HCT116 (cell line): ENCODE data around the gene DARS1. TPM values are rescaled to one million over a fixed set of nuclear protein-coding genes. Genes with fewer than 3 reads are reported as not detected.

Source experiments
- ATAC-seq: fragments of 200-7000 bp; cut with Tn5 transposase; 2 replicates; pipeline ENCODE4 v1.9.1; 2020; ENCODE audit warnings: mild to moderate bottlenecking, moderate library complexity
- BruUV-seq: library from RNA; stranded (reverse); fragments of 400-500 nt; replicated peaks from 2 replicates; lab custom pipeline; 2021; lab: Mats Ljungman, UMichigan
- CTCF ChIA-PET: fragments of 300-600 bp; sonication (Branson Sonifier 250); formaldehyde crosslinking; loops from one replicate; lab custom pipeline; 2021; ENCODE audit warnings: antibody characterized with exemption; lab: Charles Lee
- POLR2A ChIA-PET: fragments of 300-600, 350-600 bp; sonication (Branson Sonifier 250); formaldehyde crosslinking; loops from one replicate; lab custom pipeline; 2021; ENCODE audit warnings: antibody characterized with exemption; lab: Charles Lee
- RAD21 ChIA-PET, 2 experiments: fragments of 300-600 bp; sonication (Branson Sonifier 250); formaldehyde crosslinking; loops; one replicate each; lab custom pipeline; 2023; ENCODE audit warnings: low total read pairs in 2 of 2; ENCODE audit not compliant: uncharacterized antibody in 2 of 2, unreplicated experiment in 2 of 2, low non-redundant PET in 1 of 2; lab: Charles Lee
- DNase-seq: peaks from one replicate; pipeline ENCODE4 v3.0.0-alpha.2; 2010; ENCODE audit warnings: low read depth, low spot score
- H2AFZ ChIP-seq: fragments of 200-600 bp; shearing (Covaris generic), sonication (generic); 2 replicates; pipeline ENCODE4 v1.6.1; 2017; ENCODE audit warnings: low read depth, mixed run types, mixed read lengths, antibody characterized with exemption, low read length; ENCODE audit not compliant: poor library complexity, severe bottlenecking
- H3K27ac ChIP-seq: 2 replicates; pipeline ENCODE4 v1.5.1; 2012; ENCODE audit warnings: low read depth, low read length
- H3K27me3 ChIP-seq: fragments of 200-600 bp; sonication (generic); 2 replicates; pipeline ENCODE4 v1.6.1; 2016; ENCODE audit warnings: mixed run types, low read length, mixed read lengths; ENCODE audit not compliant: insufficient read depth
- H3K36me3 ChIP-seq, 2 experiments: fragments of 200-500 bp in 1 of 2; fragments of 200-600 bp in 1 of 2; sonication (Bioruptor generic) in 1 of 2; sonication (generic) in 1 of 2; 2 replicates each; pipeline versions ENCODE4 v1.5.1 to v1.6.1; 2014 to 2016; ENCODE audit warnings: low read length in 2 of 2, inconsistent platforms in 1 of 2, mixed read lengths in 1 of 2, mixed run types in 1 of 2; ENCODE audit not compliant: insufficient read depth in 2 of 2, control insufficient read depth in 1 of 2
- H3K4me1 ChIP-seq, 2 experiments: fragments of 200-600 bp in 1 of 2; sonication (generic) in 1 of 2; 2 replicates each; pipeline versions ENCODE4 v1.5.1 to v1.6.1; 2012 to 2017; ENCODE audit warnings: low read length in 2 of 2, inconsistent platforms in 1 of 2, mild to moderate bottlenecking in 1 of 2, mixed read lengths in 1 of 2, mixed run types in 1 of 2, moderate library complexity in 1 of 2; ENCODE audit not compliant: insufficient read depth in 2 of 2, control insufficient read depth in 1 of 2
- H3K4me2 ChIP-seq: fragments of 200-600 bp; sonication (generic); 2 replicates; pipeline ENCODE4 v1.6.1; 2017; ENCODE audit warnings: mixed run types, low read length, mixed read lengths
- H3K4me3 ChIP-seq, 2 experiments: fragments of 200-600 bp in 1 of 2; sonication (generic) in 1 of 2; replicated peaks in 1 of 2; 2 replicates each; pipeline ENCODE4 v1.5.1; 2011 to 2016; ENCODE audit warnings: low read length in 2 of 2, control low read depth in 1 of 2, low read depth in 1 of 2, mild to moderate bottlenecking in 1 of 2, mixed read lengths in 1 of 2, mixed run types in 1 of 2
- H3K79me2 ChIP-seq: fragments of 200-600 bp; sonication (generic); 2 replicates; pipeline ENCODE4 v1.6.1; 2017; ENCODE audit warnings: mild to moderate bottlenecking, mixed run types, low read length, moderate library complexity, mixed read lengths; ENCODE audit not compliant: insufficient read depth
- H3K9ac ChIP-seq: fragments of 200-600 bp; sonication (generic); 2 replicates; pipeline ENCODE4 v1.6.1; 2016; ENCODE audit warnings: low read length, mixed read lengths
- H3K9me2 ChIP-seq: fragments of 200-600 bp; sonication (generic), shearing (Covaris generic); 2 replicates; pipeline ENCODE4 v1.6.1; 2017; ENCODE audit warnings: mixed run types, mild to moderate bottlenecking, moderate library complexity; ENCODE audit not compliant: insufficient read depth
- H3K9me3 ChIP-seq, 2 experiments: fragments of 200-500 bp in 1 of 2; fragments of 200-600 bp in 1 of 2; sonication (Bioruptor generic) in 1 of 2; sonication (generic) in 1 of 2; 2 replicates each; pipeline ENCODE4 v1.6.1; 2014 to 2017; ENCODE audit warnings: low read length in 2 of 2, mixed read lengths in 2 of 2, inconsistent platforms in 1 of 2, low read depth in 1 of 2, mild to moderate bottlenecking in 1 of 2, mixed run types in 1 of 2, moderate library complexity in 1 of 2; ENCODE audit not compliant: control insufficient read depth in 1 of 2, insufficient read depth in 1 of 2
- H4K20me1 ChIP-seq: fragments of 200-600 bp; sonication (generic), shearing (Covaris generic); 2 replicates; pipeline ENCODE4 v1.6.1; 2017; ENCODE audit warnings: mixed run types, mild to moderate bottlenecking, moderate library complexity; ENCODE audit not compliant: insufficient read depth
- ATF3 ChIP-seq: IDR thresholded peaks from 2 replicates; pipeline ENCODE4 v1.6.1; 2012
- CEBPB ChIP-seq: IDR thresholded peaks from 2 replicates; pipeline ENCODE4 v1.6.1; 2012; ENCODE audit warnings: low read depth
- CTCF ChIP-seq, 3 experiments: fragments of 200-600 bp in 1 of 3; sonication (generic) in 1 of 3; IDR thresholded peaks in 2 of 3; conservative IDR thresholded peaks in 1 of 3; 2 replicates each; pipeline ENCODE4 v1.5.1; 2012 to 2017; ENCODE audit warnings: low read depth in 2 of 3, low read length in 2 of 3, antibody characterized with exemption in 1 of 3, borderline replicate concordance in 1 of 3, control low read depth in 1 of 3, mild to moderate bottlenecking in 1 of 3, mixed read lengths in 1 of 3, mixed run types in 1 of 3, moderate library complexity in 1 of 3; ENCODE audit not compliant: insufficient read depth in 1 of 3
- EGR1 ChIP-seq: IDR thresholded peaks from 2 replicates; pipeline ENCODE4 v1.6.1; 2012; ENCODE audit warnings: low read depth
- ELF1 ChIP-seq: IDR thresholded peaks from 2 replicates; pipeline ENCODE4 v1.6.1; 2012; ENCODE audit warnings: low read depth, borderline replicate concordance
- EZH2 ChIP-seq: fragments of 200-600 bp; sonication (generic); IDR thresholded peaks from 2 replicates; pipeline ENCODE4 v1.6.1; 2017; ENCODE audit warnings: antibody characterized with exemption, mixed run types
- EZH2phosphoT487 ChIP-seq: fragments of 200-600 bp; IDR thresholded peaks from 2 replicates; pipeline ENCODE4 v1.6.1; 2018; ENCODE audit warnings: antibody characterized with exemption, borderline replicate concordance
- FOSL1 ChIP-seq: IDR thresholded peaks from 2 replicates; pipeline ENCODE4 v1.6.1; 2012; ENCODE audit warnings: low read depth
- JUND ChIP-seq: IDR thresholded peaks from 2 replicates; pipeline ENCODE4 v1.6.1; 2012
- MAX ChIP-seq: IDR thresholded peaks from 2 replicates; pipeline ENCODE4 v1.6.1; 2012
- POLR2A ChIP-seq: IDR thresholded peaks from 2 replicates; pipeline ENCODE4 v1.7.0; 2011; ENCODE audit warnings: borderline replicate concordance; ENCODE audit not compliant: insufficient read depth, insufficient read length; ENCODE audit errors: extremely low read depth
- RAD21 ChIP-seq: IDR thresholded peaks from 2 replicates; pipeline ENCODE4 v1.6.1; 2012; ENCODE audit warnings: low read depth, mild to moderate bottlenecking
- REST ChIP-seq: IDR thresholded peaks from 2 replicates; pipeline ENCODE4 v1.6.1; 2012; ENCODE audit warnings: low read depth
- SIN3A ChIP-seq: IDR thresholded peaks from 2 replicates; pipeline ENCODE4 v1.6.1; 2012; ENCODE audit warnings: low read depth
- SP1 ChIP-seq: IDR thresholded peaks from 2 replicates; pipeline ENCODE4 v1.6.1; 2012; ENCODE audit warnings: low read depth
- SRF ChIP-seq: IDR thresholded peaks from 2 replicates; pipeline ENCODE4 v1.6.1; 2012; ENCODE audit warnings: low read depth
- TCF7L2 ChIP-seq: IDR thresholded peaks from 2 replicates; pipeline ENCODE4 v1.7.0; 2011; ENCODE audit warnings: borderline replicate concordance, inconsistent platforms; ENCODE audit not compliant: insufficient read depth, insufficient read length; ENCODE audit errors: extremely low read depth
- YY1 ChIP-seq: IDR thresholded peaks from 2 replicates; pipeline ENCODE4 v1.6.1; 2011; ENCODE audit warnings: low read length, low read depth, moderate library complexity, mild to moderate bottlenecking; ENCODE audit not compliant: insufficient replicate concordance; ENCODE audit errors: extremely low read depth
- ZFX ChIP-seq: fragments of 450-650 bp; IDR thresholded peaks from 2 replicates; pipeline ENCODE4 v1.6.1; 2017
- intact Hi-C: fragments of 100-400 bp; cut with micrococcal nuclease; formaldehyde crosslinking; loops from 2 replicates; pipeline ENCODE4 v1.10.0; 2022
- total RNA-seq: library from RNA; stranded (reverse); gene quantifications from one replicate; pipeline ENCODE4 v1.2.1, GENCODE V29; 2021; ENCODE audit not compliant: unreplicated experiment

DARS1 gene
- total RNA-seq, 1 experiment from 2014 or later: 94.8 TPM

GRCh38 chr2:136024616-136025015, 39.2 kb upstream of the DARS1 start:
- ChIA-PET CTCF (no interaction called here), RAD21 (no interaction called here), POLR2A (no interaction called here)
- no peak overlapping the region for H3K4me3 ChIP-seq
- TF ChIP-seq MAX: no peak
- TF ChIP-seq RAD21: no peak
- no peak for TF ChIP-seq EGR1
- TF ChIP-seq SP1: no peak
- no peak for TF ChIP-seq YY1
- no peak for TF ChIP-seq POLR2A
- no peak for TF ChIP-seq SIN3A
- no peak for TF ChIP-seq EZH2
- no peak for TF ChIP-seq TCF7L2
- no peak for TF ChIP-seq EZH2phosphoT487
- no peak for TF ChIP-seq ZFX
- TF ChIP-seq FOSL1: no peak
- no peak for TF ChIP-seq ATF3
- TF ChIP-seq SRF: no peak
- no peak for TF ChIP-seq ELF1
- TF ChIP-seq JUND: no peak
- no peak for TF ChIP-seq CTCF (IDR thresholded peaks at IDR 0.05 in 2 of 3, conservative IDR thresholded peaks at IDR 0.05 in 1 of 3; ENCODE audit: borderline replicate concordance in 1 of 3, insufficient read depth in 1 of 3, low read depth in 2 of 3, low read length in 2 of 3)
- no peak for TF ChIP-seq REST
- no peak for TF ChIP-seq CEBPB
- H3K27ac ChIP-seq: no peak overlapping the region
- H4K20me1 ChIP-seq: no peaks in the 10 kb centered on the region
- no peaks in the 10 kb centered on the region for H3K36me3 ChIP-seq
- intact Hi-C loops: no loop called here
- H3K4me2 ChIP-seq: no peak overlapping the region
- DNase-seq (no peak), ATAC-seq (no peak)
- H3K9me2 ChIP-seq: no peaks in the 10 kb centered on the region
- H3K27me3 ChIP-seq: no peaks in the 10 kb centered on the region
- no TSS peak for BruUV-seq
- H3K79me2 ChIP-seq: no peaks in the 10 kb centered on the region
- H3K4me1 ChIP-seq: peaks cover 0 to 10% of the 10 kb centered on the region in 2 experiments; a peak in 1 of 4 replicates
- no peak overlapping the region for H3K9ac ChIP-seq
- no peak overlapping the region for H2AFZ ChIP-seq
- no peaks in the 10 kb centered on the region for H3K9me3 ChIP-seq
